Measurements from ENCODE around the gene GRM8. TPM values are rescaled to one million over a fixed set of nuclear protein-coding genes. Genes with fewer than 3 reads are reported as not detected.
A peak's percentile ranks its signal among the peaks of the same experiment; 100 is the strongest.
"Not testable (repeated sequence)": the region's sequence is repeated elsewhere in the genome, so short reads cannot be mapped to it uniquely, and the experiment has no call there.

The GRM8 gene
- total RNA-seq, 1 experiment from 2014 or later: not detected

- intact Hi-C loops (cut with micrococcal nuclease); H3K4me3 ChIP-seq (ENCODE audit: low read length); H3K27ac ChIP-seq (ENCODE audit: low read length); H3K36me3 ChIP-seq (ENCODE audit: low read depth, low read length); CTCF ChIA-PET; BruUV-seq (replicated peaks); DNase-seq; H3K79me2 ChIP-seq (ENCODE audit: low read length); POLR2A ChIA-PET (ENCODE audit: unreplicated experiment); ATAC-seq; H3K9me3 ChIP-seq (ENCODE audit: low read length); H2AFZ ChIP-seq (ENCODE audit: low read length); H3K9ac ChIP-seq (ENCODE audit: low read length); H3F3A ChIP-seq (ENCODE audit: low read length, unreplicated experiment); H3K27me3 ChIP-seq (ENCODE audit: low read length); H4K20me1 ChIP-seq (ENCODE audit: low read length); H3K4me1 ChIP-seq (ENCODE audit: insufficient read depth, low read length); H3K9me2 ChIP-seq (replicated peaks; ENCODE audit: low read length); H3K4me2 ChIP-seq (ENCODE audit: low read length): not testable (repeated sequence)
Measured at GRCh38 chr7:126887980-126888379, 364.8 kb downstream of the GRM8 start.

GRCh38 chr7:126887560-126887959 is 365.2 kb downstream of the GRM8 start:
- H3K36me3 ChIP-seq (ENCODE audit: low read depth, low read length); H4K20me1 ChIP-seq (ENCODE audit: low read length); DNase-seq; H3K4me2 ChIP-seq (ENCODE audit: low read length); H3K27ac ChIP-seq (ENCODE audit: low read length); H3F3A ChIP-seq (ENCODE audit: low read length, unreplicated experiment); intact Hi-C loops (cut with micrococcal nuclease); ATAC-seq; BruUV-seq (replicated peaks); CTCF ChIA-PET; H3K9me3 ChIP-seq (ENCODE audit: low read length); H3K79me2 ChIP-seq (ENCODE audit: low read length); H3K4me3 ChIP-seq (ENCODE audit: low read length); H3K27me3 ChIP-seq (ENCODE audit: low read length); H3K4me1 ChIP-seq (ENCODE audit: insufficient read depth, low read length); POLR2A ChIA-PET (ENCODE audit: unreplicated experiment); H3K9me2 ChIP-seq (replicated peaks; ENCODE audit: low read length); H2AFZ ChIP-seq (ENCODE audit: low read length); H3K9ac ChIP-seq (ENCODE audit: low read length): not testable (repeated sequence)

- DNase-seq (peak; percentile 3), ATAC-seq (peak; percentile 37; the same call in 1 of the 2 replicates)
- POLR2A ChIA-PET (ENCODE audit: unreplicated experiment); H3K27ac ChIP-seq (ENCODE audit: low read length); H3K36me3 ChIP-seq (ENCODE audit: low read depth, low read length); H3K4me3 ChIP-seq (ENCODE audit: low read length); H3K79me2 ChIP-seq (ENCODE audit: low read length); H3K9me3 ChIP-seq (ENCODE audit: low read length); CTCF ChIA-PET; H3K9ac ChIP-seq (ENCODE audit: low read length); H2AFZ ChIP-seq (ENCODE audit: low read length); H3K9me2 ChIP-seq (replicated peaks; ENCODE audit: low read length); intact Hi-C loops (cut with micrococcal nuclease); H4K20me1 ChIP-seq (ENCODE audit: low read length); H3K4me1 ChIP-seq (ENCODE audit: insufficient read depth, low read length); H3K4me2 ChIP-seq (ENCODE audit: low read length); H3F3A ChIP-seq (ENCODE audit: low read length, unreplicated experiment); H3K27me3 ChIP-seq (ENCODE audit: low read length); BruUV-seq (replicated peaks): not testable (repeated sequence)
Measured at GRCh38 chr7:126882730-126883129, 370.0 kb downstream of the GRM8 start.

- intact Hi-C loops (cut with micrococcal nuclease); CTCF ChIA-PET; BruUV-seq (replicated peaks); H3F3A ChIP-seq (ENCODE audit: low read length, unreplicated experiment); H3K4me2 ChIP-seq (ENCODE audit: low read length); H3K4me3 ChIP-seq (ENCODE audit: low read length); POLR2A ChIA-PET (ENCODE audit: unreplicated experiment); H3K9me2 ChIP-seq (replicated peaks; ENCODE audit: low read length); DNase-seq; H3K9me3 ChIP-seq (ENCODE audit: low read length); ATAC-seq; H2AFZ ChIP-seq (ENCODE audit: low read length); H3K4me1 ChIP-seq (ENCODE audit: insufficient read depth, low read length); H3K27ac ChIP-seq (ENCODE audit: low read length); H3K9ac ChIP-seq (ENCODE audit: low read length); H3K27me3 ChIP-seq (ENCODE audit: low read length); H3K79me2 ChIP-seq (ENCODE audit: low read length); H4K20me1 ChIP-seq (ENCODE audit: low read length); H3K36me3 ChIP-seq (ENCODE audit: low read depth, low read length): not testable (repeated sequence)
Measured at GRCh38 chr7:126881908-126882307, 370.8 kb downstream of the GRM8 start.

- Histone ChIP-seq H3K27ac (ENCODE audit: low read length) (no peak overlapping the region), H3K4me1 (ENCODE audit: insufficient read depth, low read length) (no peaks in the 10 kb centered on the region), H3K79me2 (ENCODE audit: low read length) (no peaks in the 10 kb centered on the region), H3K4me3 (ENCODE audit: low read length) (no peak overlapping the region), H3K9me3 (ENCODE audit: low read length) (no peaks in the 10 kb centered on the region), H4K20me1 (ENCODE audit: low read length) (no peaks in the 10 kb centered on the region), H3K9me2 (replicated peaks; ENCODE audit: low read length) (no peaks in the 10 kb centered on the region), H3K27me3 (ENCODE audit: low read length) (no peaks in the 10 kb centered on the region), H3F3A (ENCODE audit: low read length, unreplicated experiment) (no peaks in the 10 kb centered on the region), H3K4me2 (ENCODE audit: low read length) (no peak overlapping the region), H2AFZ (ENCODE audit: low read length) (no peak overlapping the region), H3K9ac (ENCODE audit: low read length) (no peak overlapping the region), H3K36me3 (ENCODE audit: low read depth, low read length) (no peaks in the 10 kb centered on the region)
- ChIA-PET POLR2A (ENCODE audit: unreplicated experiment) (no interaction called here), CTCF (no interaction called here)
- no TSS peak for BruUV-seq (replicated peaks)
- ATAC-seq: no peak
- TF ChIP-seq CTCF (conservative IDR thresholded peaks at IDR 0.05; ENCODE audit: low read depth, low read length) (no peak), EZH2 (IDR thresholded peaks at IDR 0.05; ENCODE audit: low read length, unreplicated experiment) (no peak), EZH2phosphoT487 (IDR thresholded peaks at IDR 0.05; ENCODE audit: borderline replicate concordance, low read length) (no peak)
- intact Hi-C loops (cut with micrococcal nuclease): no loop called here
- DNase-seq: no peak
Measured at GRCh38 chr7:126881315-126881714, 371.4 kb downstream of the GRM8 start.

- CTCF ChIA-PET; H3K79me2 ChIP-seq (ENCODE audit: low read length); H4K20me1 ChIP-seq (ENCODE audit: low read length); H3K27ac ChIP-seq (ENCODE audit: low read length); POLR2A ChIA-PET (ENCODE audit: unreplicated experiment); H3K9me3 ChIP-seq (ENCODE audit: low read length); H2AFZ ChIP-seq (ENCODE audit: low read length); H3K9me2 ChIP-seq (replicated peaks; ENCODE audit: low read length); intact Hi-C loops (cut with micrococcal nuclease); H3K4me3 ChIP-seq (ENCODE audit: low read length); DNase-seq; H3K4me1 ChIP-seq (ENCODE audit: insufficient read depth, low read length); H3K36me3 ChIP-seq (ENCODE audit: low read depth, low read length); H3K9ac ChIP-seq (ENCODE audit: low read length); H3K4me2 ChIP-seq (ENCODE audit: low read length); H3K27me3 ChIP-seq (ENCODE audit: low read length); ATAC-seq; H3F3A ChIP-seq (ENCODE audit: low read length, unreplicated experiment); BruUV-seq (replicated peaks): not testable (repeated sequence)
Measured at GRCh38 chr7:126876536-126876935, 376.2 kb downstream of the GRM8 start.

Measured in PC-3 (cell line).